Breast epithelium (tissue), 3 donors: ENCODE data around the gene KDM6B.

Experiments
- POLR2A ChIP-seq: fragments of 450-650 bp; IDR thresholded peaks from one replicate; pipeline ENCODE4 v1.6.1; 2016; ENCODE audit warnings: antibody characterized with exemption, mild to moderate bottlenecking, moderate library complexity
- POLR2AphosphoS5 ChIP-seq, 3 donors: sonication (generic); formaldehyde crosslinking; IDR thresholded peaks; one replicate each; pipeline ENCODE4 v1.6.1; 2017; ENCODE audit warnings: antibody characterized with exemption in 3 of 3
- TF ChIP-seq, protein P1 (sequence below), 3 donors: fragments of 450-650 bp; IDR thresholded peaks; one replicate each; pipeline ENCODE4 v1.5.1; 2016 to 2017; ENCODE audit warnings: antibody characterized with exemption in 3 of 3, mild to moderate bottlenecking in 3 of 3, moderate library complexity in 3 of 3

- TF ChIP-seq, protein P1, sequence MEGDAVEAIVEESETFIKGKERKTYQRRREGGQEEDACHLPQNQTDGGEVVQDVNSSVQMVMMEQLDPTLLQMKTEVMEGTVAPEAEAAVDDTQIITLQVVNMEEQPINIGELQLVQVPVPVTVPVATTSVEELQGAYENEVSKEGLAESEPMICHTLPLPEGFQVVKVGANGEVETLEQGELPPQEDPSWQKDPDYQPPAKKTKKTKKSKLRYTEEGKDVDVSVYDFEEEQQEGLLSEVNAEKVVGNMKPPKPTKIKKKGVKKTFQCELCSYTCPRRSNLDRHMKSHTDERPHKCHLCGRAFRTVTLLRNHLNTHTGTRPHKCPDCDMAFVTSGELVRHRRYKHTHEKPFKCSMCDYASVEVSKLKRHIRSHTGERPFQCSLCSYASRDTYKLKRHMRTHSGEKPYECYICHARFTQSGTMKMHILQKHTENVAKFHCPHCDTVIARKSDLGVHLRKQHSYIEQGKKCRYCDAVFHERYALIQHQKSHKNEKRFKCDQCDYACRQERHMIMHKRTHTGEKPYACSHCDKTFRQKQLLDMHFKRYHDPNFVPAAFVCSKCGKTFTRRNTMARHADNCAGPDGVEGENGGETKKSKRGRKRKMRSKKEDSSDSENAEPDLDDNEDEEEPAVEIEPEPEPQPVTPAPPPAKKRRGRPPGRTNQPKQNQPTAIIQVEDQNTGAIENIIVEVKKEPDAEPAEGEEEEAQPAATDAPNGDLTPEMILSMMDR (IDR thresholded peaks at IDR 0.05) = no peak
- TF ChIP-seq POLR2AphosphoS5 (IDR thresholded peaks at IDR 0.05) = no peak
- TF ChIP-seq POLR2A = no peak
Measured at GRCh38 chr17:7864995-7865650, 31.1 kb downstream of the KDM6B start.
